ENCODE results near the gene PLCB2.

Gene PLCB2

DNA sequence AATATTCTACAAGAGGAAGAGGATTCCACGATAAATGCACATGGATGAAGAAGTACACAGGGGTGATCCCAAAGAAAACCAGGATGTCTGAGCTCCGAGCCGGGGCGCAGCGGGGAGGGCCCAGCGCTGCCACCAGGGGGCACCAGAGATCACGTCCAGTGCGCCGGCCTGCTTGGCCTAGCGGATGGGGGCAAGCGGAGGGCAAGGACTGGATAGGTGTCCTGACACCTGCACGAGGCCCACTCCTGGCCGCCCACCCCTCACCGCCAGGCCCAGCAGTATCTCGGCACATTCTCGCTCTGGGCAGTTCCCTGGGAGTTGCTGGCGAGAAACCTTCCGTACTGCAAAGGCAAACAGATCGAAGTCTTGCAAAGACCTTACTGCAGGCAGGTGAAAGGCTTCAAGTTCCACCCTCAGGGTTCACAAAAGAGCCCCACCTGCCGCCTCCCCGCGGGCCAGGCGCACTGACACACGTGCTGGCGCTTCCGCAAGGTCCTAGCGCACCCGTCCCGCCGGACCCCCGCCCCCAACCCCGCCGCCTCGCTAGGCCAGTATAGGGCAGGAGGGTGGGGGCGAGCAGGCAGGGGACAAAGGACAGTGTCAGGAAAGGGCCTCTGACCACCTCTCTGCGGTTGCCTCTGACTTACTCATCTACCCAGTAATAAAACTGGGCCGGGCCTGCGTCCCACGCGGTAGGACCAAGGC lies 28.1 kb downstream of the PLCB2 start (continued):
- no peak for TF ChIP-seq ZNF19 (tag by site-specific recombination; IDR thresholded peaks at IDR 0.05; ENCODE audit: low read depth)
- TF ChIP-seq ZNF747 (tag by site-specific recombination; IDR thresholded peaks at IDR 0.05) = no peak
- TF ChIP-seq, protein P1, sequence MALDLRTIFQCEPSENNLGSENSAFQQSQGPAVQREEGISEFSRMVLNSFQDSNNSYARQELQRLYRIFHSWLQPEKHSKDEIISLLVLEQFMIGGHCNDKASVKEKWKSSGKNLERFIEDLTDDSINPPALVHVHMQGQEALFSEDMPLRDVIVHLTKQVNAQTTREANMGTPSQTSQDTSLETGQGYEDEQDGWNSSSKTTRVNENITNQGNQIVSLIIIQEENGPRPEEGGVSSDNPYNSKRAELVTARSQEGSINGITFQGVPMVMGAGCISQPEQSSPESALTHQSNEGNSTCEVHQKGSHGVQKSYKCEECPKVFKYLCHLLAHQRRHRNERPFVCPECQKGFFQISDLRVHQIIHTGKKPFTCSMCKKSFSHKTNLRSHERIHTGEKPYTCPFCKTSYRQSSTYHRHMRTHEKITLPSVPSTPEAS (tag by site-specific recombination; IDR thresholded peaks at IDR 0.05) = no peak
- TF ChIP-seq ZNF473 (tag by site-specific recombination; IDR thresholded peaks at IDR 0.05) = no peak

DNA sequence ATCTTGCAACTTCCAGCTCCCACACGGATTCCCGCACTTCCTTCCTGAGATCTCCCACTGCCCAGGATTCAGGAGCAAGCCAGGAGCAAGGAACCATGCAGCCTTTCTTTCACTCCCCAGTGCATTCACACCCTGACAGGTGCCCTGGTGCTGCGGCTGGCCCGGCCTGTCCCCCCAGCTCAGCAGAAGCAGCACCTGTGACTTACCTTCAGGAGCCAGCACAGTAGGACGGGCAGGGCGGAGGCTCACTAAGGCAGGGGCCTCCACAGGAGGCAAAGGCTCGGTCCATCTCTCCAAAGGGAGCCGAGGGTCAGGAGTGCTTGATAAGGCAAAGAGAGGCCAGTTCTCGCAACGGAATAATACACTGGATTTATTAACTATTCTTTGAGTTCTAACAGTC lies 29.7 kb downstream of the PLCB2 start:
- no peaks in the 10 kb centered on the region for H3K9me3 ChIP-seq (ENCODE audit: control insufficient read depth, insufficient read depth, low read depth, low read length)
- H3K4me3 ChIP-seq (ENCODE audit: low read depth, low read length) = no peak overlapping the region
- ChIA-PET POLR2A (no interaction called here), CTCF (interaction anchor here (0.7 to 10.6 kb wide), 10 partner anchors 9 to 73 kb away, joined by 3 to 248 read pairs (median 4); partner anchors contain the start of gene PLCB2)
- TF ChIP-seq BCL11B (tag by site-specific recombination; IDR thresholded peaks at IDR 0.05; ENCODE audit: low read depth) = no peak
- no peak for TF ChIP-seq ZNF571 (tag by site-specific recombination; IDR thresholded peaks at IDR 0.05)
- no peak for TF ChIP-seq ZBTB7A (tag by site-specific recombination; IDR thresholded peaks at IDR 0.05; ENCODE audit: low read depth)
- TF ChIP-seq ZNF335 (tag by site-specific recombination; conservative IDR thresholded peaks at IDR 0.05) = no peak
- no peak for TF ChIP-seq ZNF48 (tag by site-specific recombination; IDR thresholded peaks at IDR 0.05)
- TF ChIP-seq, protein P2, sequence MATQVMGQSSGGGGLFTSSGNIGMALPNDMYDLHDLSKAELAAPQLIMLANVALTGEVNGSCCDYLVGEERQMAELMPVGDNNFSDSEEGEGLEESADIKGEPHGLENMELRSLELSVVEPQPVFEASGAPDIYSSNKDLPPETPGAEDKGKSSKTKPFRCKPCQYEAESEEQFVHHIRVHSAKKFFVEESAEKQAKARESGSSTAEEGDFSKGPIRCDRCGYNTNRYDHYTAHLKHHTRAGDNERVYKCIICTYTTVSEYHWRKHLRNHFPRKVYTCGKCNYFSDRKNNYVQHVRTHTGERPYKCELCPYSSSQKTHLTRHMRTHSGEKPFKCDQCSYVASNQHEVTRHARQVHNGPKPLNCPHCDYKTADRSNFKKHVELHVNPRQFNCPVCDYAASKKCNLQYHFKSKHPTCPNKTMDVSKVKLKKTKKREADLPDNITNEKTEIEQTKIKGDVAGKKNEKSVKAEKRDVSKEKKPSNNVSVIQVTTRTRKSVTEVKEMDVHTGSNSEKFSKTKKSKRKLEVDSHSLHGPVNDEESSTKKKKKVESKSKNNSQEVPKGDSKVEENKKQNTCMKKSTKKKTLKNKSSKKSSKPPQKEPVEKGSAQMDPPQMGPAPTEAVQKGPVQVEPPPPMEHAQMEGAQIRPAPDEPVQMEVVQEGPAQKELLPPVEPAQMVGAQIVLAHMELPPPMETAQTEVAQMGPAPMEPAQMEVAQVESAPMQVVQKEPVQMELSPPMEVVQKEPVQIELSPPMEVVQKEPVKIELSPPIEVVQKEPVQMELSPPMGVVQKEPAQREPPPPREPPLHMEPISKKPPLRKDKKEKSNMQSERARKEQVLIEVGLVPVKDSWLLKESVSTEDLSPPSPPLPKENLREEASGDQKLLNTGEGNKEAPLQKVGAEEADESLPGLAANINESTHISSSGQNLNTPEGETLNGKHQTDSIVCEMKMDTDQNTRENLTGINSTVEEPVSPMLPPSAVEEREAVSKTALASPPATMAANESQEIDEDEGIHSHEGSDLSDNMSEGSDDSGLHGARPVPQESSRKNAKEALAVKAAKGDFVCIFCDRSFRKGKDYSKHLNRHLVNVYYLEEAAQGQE (tag by site-specific recombination; IDR thresholded peaks at IDR 0.05) = no peak
- TF ChIP-seq ZNF701 (tag by site-specific recombination; IDR thresholded peaks at IDR 0.05) = no peak
- TF ChIP-seq ZNF350 (tag by site-specific recombination; IDR thresholded peaks at IDR 0.05) = no peak
- no peak overlapping the region for H3K27ac ChIP-seq (ENCODE audit: extremely low read depth, low read depth, low read length)
- no peaks in the 10 kb centered on the region for H3K36me3 ChIP-seq (ENCODE audit: control insufficient read depth in 2 of 2, insufficient read depth in 1 of 2, low read length in 2 of 2)
- H3K4me1 ChIP-seq (ENCODE audit: control insufficient read depth, insufficient read depth, low read length) = no peaks in the 10 kb centered on the region

DNA sequence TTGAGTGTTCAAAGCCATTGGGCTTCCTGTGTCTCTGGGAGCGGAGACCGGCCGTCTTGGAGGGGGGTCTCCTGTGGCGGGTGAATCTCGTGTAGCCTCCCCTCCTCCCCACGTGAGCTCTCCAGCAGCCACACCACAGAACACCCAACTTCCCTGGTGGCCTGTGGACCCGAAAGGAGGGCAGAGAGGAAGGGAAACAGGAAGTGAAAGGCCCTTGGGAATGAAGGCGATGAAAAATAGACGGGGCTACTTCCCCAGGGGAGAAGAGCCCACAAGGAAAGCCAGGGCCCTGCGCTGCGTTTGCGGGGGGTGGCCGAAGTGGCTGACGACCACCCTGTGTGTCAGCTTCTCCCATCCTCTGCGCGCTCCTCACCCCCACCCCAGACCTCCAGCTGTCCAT lies 30.3 kb downstream of the PLCB2 start:
- CTCF ChIA-PET = interaction anchor here (0.7 to 10.6 kb wide), 7 partner anchors 8 to 61 kb away, joined by 3 to 248 read pairs (median 4); partner anchors contain the start of gene PLCB2

More for the DNA sequence above, 30.3 kb downstream of the PLCB2 start:
- POLR2A ChIA-PET = no interaction called here
- H3K9me3 ChIP-seq (ENCODE audit: control insufficient read depth, insufficient read depth, low read depth, low read length) = no peaks in the 10 kb centered on the region
- no peak overlapping the region for H3K4me3 ChIP-seq (ENCODE audit: low read depth, low read length)
- H3K36me3 ChIP-seq (ENCODE audit: control insufficient read depth in 2 of 2, insufficient read depth in 1 of 2, low read length in 2 of 2) = no peaks in the 10 kb centered on the region
- H3K27ac ChIP-seq (ENCODE audit: extremely low read depth, low read depth, low read length) = no peak overlapping the region
- TF ChIP-seq, protein P3, sequence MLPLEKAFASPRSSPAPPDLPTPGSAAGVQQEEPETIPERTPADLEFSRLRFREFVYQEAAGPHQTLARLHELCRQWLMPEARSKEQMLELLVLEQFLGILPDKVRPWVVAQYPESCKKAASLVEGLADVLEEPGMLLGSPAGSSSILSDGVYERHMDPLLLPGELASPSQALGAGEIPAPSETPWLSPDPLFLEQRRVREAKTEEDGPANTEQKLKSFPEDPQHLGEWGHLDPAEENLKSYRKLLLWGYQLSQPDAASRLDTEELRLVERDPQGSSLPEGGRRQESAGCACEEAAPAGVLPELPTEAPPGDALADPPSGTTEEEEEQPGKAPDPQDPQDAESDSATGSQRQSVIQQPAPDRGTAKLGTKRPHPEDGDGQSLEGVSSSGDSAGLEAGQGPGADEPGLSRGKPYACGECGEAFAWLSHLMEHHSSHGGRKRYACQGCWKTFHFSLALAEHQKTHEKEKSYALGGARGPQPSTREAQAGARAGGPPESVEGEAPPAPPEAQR (tag by site-specific recombination; IDR thresholded peaks at IDR 0.05) = no peak
- TF ChIP-seq ZNF621 (tag by site-specific recombination; IDR thresholded peaks at IDR 0.05) (no peak), ZNF670 (tag by site-specific recombination; IDR thresholded peaks at IDR 0.05; ENCODE audit: low read depth) (no peak), ZXDB (tag by site-specific recombination; IDR thresholded peaks at IDR 0.05) (no peak), ZNF274 (IDR thresholded peaks at IDR 0.05; ENCODE audit: low read length) (no peak), ZNF274 (tag by site-specific recombination; IDR thresholded peaks at IDR 0.05; ENCODE audit: borderline replicate concordance) (no peak), ZNF830 (tag by site-specific recombination; IDR thresholded peaks at IDR 0.05; ENCODE audit: low read depth) (no peak), YY2 (tag by site-specific recombination; IDR thresholded peaks at IDR 0.05) (no peak)
- TF ChIP-seq, protein P4, sequence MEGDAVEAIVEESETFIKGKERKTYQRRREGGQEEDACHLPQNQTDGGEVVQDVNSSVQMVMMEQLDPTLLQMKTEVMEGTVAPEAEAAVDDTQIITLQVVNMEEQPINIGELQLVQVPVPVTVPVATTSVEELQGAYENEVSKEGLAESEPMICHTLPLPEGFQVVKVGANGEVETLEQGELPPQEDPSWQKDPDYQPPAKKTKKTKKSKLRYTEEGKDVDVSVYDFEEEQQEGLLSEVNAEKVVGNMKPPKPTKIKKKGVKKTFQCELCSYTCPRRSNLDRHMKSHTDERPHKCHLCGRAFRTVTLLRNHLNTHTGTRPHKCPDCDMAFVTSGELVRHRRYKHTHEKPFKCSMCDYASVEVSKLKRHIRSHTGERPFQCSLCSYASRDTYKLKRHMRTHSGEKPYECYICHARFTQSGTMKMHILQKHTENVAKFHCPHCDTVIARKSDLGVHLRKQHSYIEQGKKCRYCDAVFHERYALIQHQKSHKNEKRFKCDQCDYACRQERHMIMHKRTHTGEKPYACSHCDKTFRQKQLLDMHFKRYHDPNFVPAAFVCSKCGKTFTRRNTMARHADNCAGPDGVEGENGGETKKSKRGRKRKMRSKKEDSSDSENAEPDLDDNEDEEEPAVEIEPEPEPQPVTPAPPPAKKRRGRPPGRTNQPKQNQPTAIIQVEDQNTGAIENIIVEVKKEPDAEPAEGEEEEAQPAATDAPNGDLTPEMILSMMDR (tag by site-specific recombination; IDR thresholded peaks at IDR 0.05) = no peak
- no peaks in the 10 kb centered on the region for H3K4me1 ChIP-seq (ENCODE audit: control insufficient read depth, insufficient read depth, low read length)
